Measurements from ENCODE around the gene COL15A1.

The COL15A1 gene

GRCh38 chr9:98950262-98950661 is 6.6 kb downstream of the COL15A1 start:
- DNase-seq = no peak

GRCh38 chr9:98951967-98952366 is 8.3 kb downstream of the COL15A1 start:
- DNase-seq = no peak

- DNase-seq = no peak
Observed at GRCh38 chr9:98953581-98954243, 10.0 kb downstream of the COL15A1 start.

GRCh38 chr9:98954244-98954610 is 10.5 kb downstream of the COL15A1 start:
- no peak for DNase-seq

GRCh38 chr9:98955259-98955658 is 11.6 kb downstream of the COL15A1 start:
- DNase-seq = no peak

- DNase-seq = no peak
Observed at GRCh38 chr9:98957826-98958225, 14.1 kb downstream of the COL15A1 start.

- no peak for DNase-seq
Observed at GRCh38 chr9:98958271-98958984, 14.7 kb downstream of the COL15A1 start.

GRCh38 chr9:98960409-98960808 is 16.7 kb downstream of the COL15A1 start:
- DNase-seq = no peak

GRCh38 chr9:98961513-98962180 is 17.9 kb downstream of the COL15A1 start:
- no peak for DNase-seq

- DNase-seq = no peak
Observed at GRCh38 chr9:98962181-98962560, 18.5 kb downstream of the COL15A1 start.

GRCh38 chr9:98962861-98963260 is 19.2 kb downstream of the COL15A1 start:
- DNase-seq = no peak

GRCh38 chr9:98964201-98964600 is 20.5 kb downstream of the COL15A1 start:
- DNase-seq = no peak

- no peak for DNase-seq
Observed at GRCh38 chr9:98964911-98965336, 21.2 kb downstream of the COL15A1 start.

- no peak for DNase-seq
Observed at GRCh38 chr9:98966676-98967075, 23.0 kb downstream of the COL15A1 start.

GRCh38 chr9:98967257-98967656 is 23.6 kb downstream of the COL15A1 start:
- DNase-seq = no peak

GRCh38 chr9:98967680-98968079 is 24.0 kb downstream of the COL15A1 start:
- no peak for DNase-seq

GRCh38 chr9:98968601-98969337 is 25.1 kb downstream of the COL15A1 start:
- no peak for DNase-seq

- DNase-seq = no peak
Observed at GRCh38 chr9:98970532-98971041, 26.9 kb downstream of the COL15A1 start.

GRCh38 chr9:98971168-98971914 is 27.6 kb downstream of the COL15A1 start:
- peak; percentile 52 for DNase-seq

- DNase-seq = no peak
Observed at GRCh38 chr9:98971915-98972223, 28.2 kb downstream of the COL15A1 start.

GRCh38 chr9:98972716-98973115 is 29.0 kb downstream of the COL15A1 start:
- no peak for DNase-seq

GRCh38 chr9:98973171-98973570 is 29.5 kb downstream of the COL15A1 start:
- DNase-seq = no peak

GRCh38 chr9:98973576-98973975 is 29.9 kb downstream of the COL15A1 start:
- no peak for DNase-seq
